Stimulated activated CD4-positive, alpha-beta T cell treated with anti-CD3 and anti-CD28 coated beads, TNF-alpha, amount 100 ng/mL, for 24 hours (primary cell): ENCODE measurements around the gene UBE2D1.
"Not testable (repeated sequence)": the region's sequence is repeated elsewhere in the genome, so short reads cannot be mapped to it uniquely, and the experiment has no call there.

Experiments
- DNase-seq, 3 experiments: peaks; one replicate each; pipeline ENCODE4 v3.0.0-alpha.2; 2020; ENCODE audit warnings: low read depth in 3 of 3

UBE2D1 gene

GRCh38 chr10:58384095-58384494 is 49.3 kb downstream of the UBE2D1 start:
- DNase-seq = no peak

GRCh38 chr10:58384544-58384998 is 49.8 kb downstream of the UBE2D1 start:
- DNase-seq = no peak

GRCh38 chr10:58384999-58385783 is 50.4 kb downstream of the UBE2D1 start, which contains the start of gene TFAM:
TSS of gene TFAM (plus strand) at chr10:58385410. CDS start at chr10:58385548, 138 bp downstream.
- DNase-seq = peak; percentile 95 to 98 (median 96)

- peak in 1 of 3 experiments; percentile 22 for DNase-seq
Observed at GRCh38 chr10:58385784-58386112, 50.9 kb downstream of the UBE2D1 start.

GRCh38 chr10:58389024-58389423 is 54.2 kb downstream of the UBE2D1 start:
- no peak for DNase-seq

GRCh38 chr10:58393317-58393716 is 58.5 kb downstream of the UBE2D1 start:
- no peak for DNase-seq

- no peak for DNase-seq
Observed at GRCh38 chr10:58394471-58394870, 59.7 kb downstream of the UBE2D1 start.

GRCh38 chr10:58396057-58396456 is 61.3 kb downstream of the UBE2D1 start:
- DNase-seq = no peak

GRCh38 chr10:58397830-58398229 is 63.0 kb downstream of the UBE2D1 start:
- no peak for DNase-seq

GRCh38 chr10:58399410-58399809 is 64.6 kb downstream of the UBE2D1 start:
- DNase-seq = no peak

- DNase-seq = no peak
Observed at GRCh38 chr10:58400609-58401008, 65.8 kb downstream of the UBE2D1 start.

- DNase-seq = no peak
Observed at GRCh38 chr10:58404001-58404400, 69.2 kb downstream of the UBE2D1 start.

GRCh38 chr10:58409956-58410610 is 75.3 kb downstream of the UBE2D1 start:
- DNase-seq = no peak

- no peak for DNase-seq
Observed at GRCh38 chr10:58412502-58412961, 77.7 kb downstream of the UBE2D1 start.

GRCh38 chr10:58414270-58415041 is 79.7 kb downstream of the UBE2D1 start:
- no peak for DNase-seq

GRCh38 chr10:58415757-58416156 is 81.0 kb downstream of the UBE2D1 start:
- DNase-seq = no peak

GRCh38 chr10:58417902-58418301 is 83.1 kb downstream of the UBE2D1 start:
- DNase-seq = not testable (repeated sequence)
